A549 treated with AZD9567 at 1 μM for 4 hours (cell line): Measurements from ENCODE around the gene NXF3. TPM values are rescaled to one million over a fixed set of nuclear protein-coding genes. Genes with fewer than 3 reads are reported as not detected.

ENCODE experiments used
- total RNA-seq: library from RNA; stranded (reverse); fragments of 200-300 nt; extraction: Qiagen RNA extraction; gene quantifications from 5 replicates; pipeline ENCODE4 v1.2.3, GENCODE V29; 2022; ENCODE audit not compliant: insufficient read depth

The NXF3 gene
- 0.06 to 0.19 TPM in 2 of 5 replicates, not detected in the others for total RNA-seq

GRCh38 chrX:103092942-103093341 lies at the start of gene NXF3:
NXF3 (minus strand) TSS chrX:103093143; CDS start chrX:103093023, 120 bp downstream.

GRCh38 chrX:103063918-103064434 lies 29.0 kb downstream of the NXF3 start, which contains the start of gene BEX1:
BEX1 (minus strand) TSS chrX:103064171; CDS start chrX:103063274, 897 bp downstream.

Other genes with a start within 250 kb of the NXF3 start
- gene RAB40AL, start 155.9 kb downstream of the NXF3 start, total RNA-seq = 0.13 to 0.23 TPM (median 0.13 TPM) in 3 of 5 replicates, not detected in the others
- not detected in 5 replicates for gene BEX1, start 29.0 kb downstream of the NXF3 start, total RNA-seq
- gene BEX4, start 122.0 kb upstream of the NXF3 start, total RNA-seq = 2.0 to 2.3 TPM (median 2.0 TPM) in 4 of 5 replicates, not detected in the other
- gene TCEAL8, start 162.0 kb upstream of the NXF3 start, total RNA-seq = 21.4 to 47.2 TPM (median 27.2 TPM) in 5 replicates
- gene TCEAL5, start 183.6 kb upstream of the NXF3 start, total RNA-seq = not detected in 5 replicates
- 9.1 to 11.5 TPM (median 10.3 TPM) in 5 replicates for gene BEX2, start 217.8 kb upstream of the NXF3 start, total RNA-seq
- not detected in 5 replicates for gene TCEAL7, start 237.1 kb upstream of the NXF3 start, total RNA-seq